Measurements from ENCODE around the gene SLC39A12.
A peak's percentile ranks its signal among the peaks of the same experiment; 100 is the strongest.

DNA sequence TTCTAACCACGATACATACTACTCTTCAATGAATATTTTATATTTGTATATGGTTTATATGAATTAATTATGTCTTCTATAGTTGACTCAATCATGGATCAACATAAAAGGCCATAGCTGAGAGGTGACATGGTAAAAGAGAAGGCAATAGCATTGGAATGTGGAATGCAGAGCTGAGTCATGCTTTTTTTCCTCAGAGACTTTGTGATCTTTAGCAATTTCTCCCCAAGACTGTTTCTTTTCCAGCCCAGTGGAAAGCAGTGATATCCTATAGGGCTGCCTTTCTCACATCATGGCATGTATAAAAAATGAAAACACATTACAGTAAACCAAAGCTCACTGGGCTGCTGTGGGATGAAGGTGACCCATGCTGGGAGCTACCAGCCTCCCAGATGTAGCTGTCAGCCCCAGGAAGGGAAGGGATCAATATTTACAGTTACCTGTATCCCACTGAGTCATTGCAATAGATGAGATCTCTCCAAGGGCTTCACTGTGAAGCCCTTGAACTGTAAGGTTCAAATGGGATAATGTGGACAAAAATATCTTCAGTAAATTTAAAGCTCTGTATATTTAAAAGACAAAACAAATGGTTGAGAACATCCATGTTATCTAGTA is 30.2 kb downstream of the SLC39A12 start:
- TF ChIP-seq CHD2 (IDR thresholded peaks at IDR 0.05; ENCODE audit: low read length, partially characterized antibody) (no peak), FOSL2 (IDR thresholded peaks at IDR 0.05; ENCODE audit: borderline replicate concordance, low read depth) (peak; percentile 60), TEAD4 (IDR thresholded peaks at IDR 0.05; ENCODE audit: borderline replicate concordance, insufficient read depth) (peak; percentile 55; the same call in 1 of the 2 replicates), YY1 (IDR thresholded peaks at IDR 0.05; ENCODE audit: low read depth) (no peak), EZH2phosphoT487 (IDR thresholded peaks at IDR 0.05; ENCODE audit: borderline replicate concordance, low read depth) (no peak), RAD21 (IDR thresholded peaks at IDR 0.05; ENCODE audit: low read length) (no peak), JUND (IDR thresholded peaks at IDR 0.05) (peak; percentile 69), EP300 (IDR thresholded peaks at IDR 0.05; ENCODE audit: borderline replicate concordance in 1 of 2, low read depth in 1 of 2, low read length in 1 of 2) (peak in 1 of 2 experiments; percentile 46; a peak in 1 of 4 replicates)
- TF ChIP-seq, protein P1, sequence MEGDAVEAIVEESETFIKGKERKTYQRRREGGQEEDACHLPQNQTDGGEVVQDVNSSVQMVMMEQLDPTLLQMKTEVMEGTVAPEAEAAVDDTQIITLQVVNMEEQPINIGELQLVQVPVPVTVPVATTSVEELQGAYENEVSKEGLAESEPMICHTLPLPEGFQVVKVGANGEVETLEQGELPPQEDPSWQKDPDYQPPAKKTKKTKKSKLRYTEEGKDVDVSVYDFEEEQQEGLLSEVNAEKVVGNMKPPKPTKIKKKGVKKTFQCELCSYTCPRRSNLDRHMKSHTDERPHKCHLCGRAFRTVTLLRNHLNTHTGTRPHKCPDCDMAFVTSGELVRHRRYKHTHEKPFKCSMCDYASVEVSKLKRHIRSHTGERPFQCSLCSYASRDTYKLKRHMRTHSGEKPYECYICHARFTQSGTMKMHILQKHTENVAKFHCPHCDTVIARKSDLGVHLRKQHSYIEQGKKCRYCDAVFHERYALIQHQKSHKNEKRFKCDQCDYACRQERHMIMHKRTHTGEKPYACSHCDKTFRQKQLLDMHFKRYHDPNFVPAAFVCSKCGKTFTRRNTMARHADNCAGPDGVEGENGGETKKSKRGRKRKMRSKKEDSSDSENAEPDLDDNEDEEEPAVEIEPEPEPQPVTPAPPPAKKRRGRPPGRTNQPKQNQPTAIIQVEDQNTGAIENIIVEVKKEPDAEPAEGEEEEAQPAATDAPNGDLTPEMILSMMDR (IDR thresholded peaks at IDR 0.05), result no peak
- TF ChIP-seq, protein P2, sequence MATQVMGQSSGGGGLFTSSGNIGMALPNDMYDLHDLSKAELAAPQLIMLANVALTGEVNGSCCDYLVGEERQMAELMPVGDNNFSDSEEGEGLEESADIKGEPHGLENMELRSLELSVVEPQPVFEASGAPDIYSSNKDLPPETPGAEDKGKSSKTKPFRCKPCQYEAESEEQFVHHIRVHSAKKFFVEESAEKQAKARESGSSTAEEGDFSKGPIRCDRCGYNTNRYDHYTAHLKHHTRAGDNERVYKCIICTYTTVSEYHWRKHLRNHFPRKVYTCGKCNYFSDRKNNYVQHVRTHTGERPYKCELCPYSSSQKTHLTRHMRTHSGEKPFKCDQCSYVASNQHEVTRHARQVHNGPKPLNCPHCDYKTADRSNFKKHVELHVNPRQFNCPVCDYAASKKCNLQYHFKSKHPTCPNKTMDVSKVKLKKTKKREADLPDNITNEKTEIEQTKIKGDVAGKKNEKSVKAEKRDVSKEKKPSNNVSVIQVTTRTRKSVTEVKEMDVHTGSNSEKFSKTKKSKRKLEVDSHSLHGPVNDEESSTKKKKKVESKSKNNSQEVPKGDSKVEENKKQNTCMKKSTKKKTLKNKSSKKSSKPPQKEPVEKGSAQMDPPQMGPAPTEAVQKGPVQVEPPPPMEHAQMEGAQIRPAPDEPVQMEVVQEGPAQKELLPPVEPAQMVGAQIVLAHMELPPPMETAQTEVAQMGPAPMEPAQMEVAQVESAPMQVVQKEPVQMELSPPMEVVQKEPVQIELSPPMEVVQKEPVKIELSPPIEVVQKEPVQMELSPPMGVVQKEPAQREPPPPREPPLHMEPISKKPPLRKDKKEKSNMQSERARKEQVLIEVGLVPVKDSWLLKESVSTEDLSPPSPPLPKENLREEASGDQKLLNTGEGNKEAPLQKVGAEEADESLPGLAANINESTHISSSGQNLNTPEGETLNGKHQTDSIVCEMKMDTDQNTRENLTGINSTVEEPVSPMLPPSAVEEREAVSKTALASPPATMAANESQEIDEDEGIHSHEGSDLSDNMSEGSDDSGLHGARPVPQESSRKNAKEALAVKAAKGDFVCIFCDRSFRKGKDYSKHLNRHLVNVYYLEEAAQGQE (IDR thresholded peaks at IDR 0.05; ENCODE audit: low read depth, low read length), result no peak

All from SK-N-SH (cell line).